D721Med (cell line): ENCODE results near the gene ARSB.

ENCODE experiments used
- DNase-seq: peaks from one replicate; pipeline ENCODE4 v3.0.0; 2011; ENCODE audit warnings: low spot score; ENCODE audit not compliant: insufficient read length
- FAIRE-seq: peaks from 2 replicates; lab custom pipeline; 2011; peaks lifted over from hg19 to GRCh38; lab: Jason Lieb, UNC
- CTCF ChIP-seq: IDR thresholded peaks from 2 replicates; pipeline ENCODE4 v1.5.1; 2012; ENCODE audit warnings: mild to moderate bottlenecking, control low read depth; ENCODE audit not compliant: insufficient read depth; ENCODE audit errors: missing control alignments

Gene ARSB

DNA sequence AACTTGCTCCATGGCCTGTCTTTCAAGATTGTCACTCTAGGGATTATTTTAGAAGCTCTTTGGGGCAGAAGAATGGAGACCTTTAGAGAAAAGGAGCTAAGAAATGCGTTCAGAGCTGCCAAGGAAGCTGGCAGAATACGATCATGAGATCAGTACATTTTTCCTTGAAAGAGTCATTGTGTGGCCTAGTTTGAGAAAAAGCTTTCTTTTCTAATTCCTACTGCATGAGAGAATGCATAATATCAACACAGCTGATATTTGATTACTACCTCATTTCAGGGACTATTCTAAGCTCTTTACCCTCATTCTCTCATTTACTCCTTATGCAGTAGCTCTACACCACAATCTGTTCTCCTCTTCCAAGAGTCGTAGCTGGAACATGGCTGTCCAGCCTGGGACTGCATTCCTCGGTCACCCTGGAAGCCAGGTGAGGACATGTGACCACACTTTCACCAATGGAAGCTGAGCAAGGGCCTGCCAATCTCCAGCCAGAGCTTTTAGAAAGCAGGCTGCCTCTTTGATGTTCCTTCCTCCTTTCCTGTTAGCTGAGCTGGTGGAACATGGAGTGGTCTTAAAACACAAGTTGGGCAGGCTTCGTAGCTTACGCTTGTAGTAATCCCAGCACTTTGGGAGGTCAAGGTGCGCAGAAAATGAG, 237.3 kb downstream of the ARSB start:
- no peak for FAIRE-seq
- TF ChIP-seq CTCF, result no peak
- no peak for DNase-seq

GRCh38 chr5:78747055-78747454, 238.1 kb downstream of the ARSB start:
- FAIRE-seq (no peak), DNase-seq (no peak)
- no peak for TF ChIP-seq CTCF

DNA sequence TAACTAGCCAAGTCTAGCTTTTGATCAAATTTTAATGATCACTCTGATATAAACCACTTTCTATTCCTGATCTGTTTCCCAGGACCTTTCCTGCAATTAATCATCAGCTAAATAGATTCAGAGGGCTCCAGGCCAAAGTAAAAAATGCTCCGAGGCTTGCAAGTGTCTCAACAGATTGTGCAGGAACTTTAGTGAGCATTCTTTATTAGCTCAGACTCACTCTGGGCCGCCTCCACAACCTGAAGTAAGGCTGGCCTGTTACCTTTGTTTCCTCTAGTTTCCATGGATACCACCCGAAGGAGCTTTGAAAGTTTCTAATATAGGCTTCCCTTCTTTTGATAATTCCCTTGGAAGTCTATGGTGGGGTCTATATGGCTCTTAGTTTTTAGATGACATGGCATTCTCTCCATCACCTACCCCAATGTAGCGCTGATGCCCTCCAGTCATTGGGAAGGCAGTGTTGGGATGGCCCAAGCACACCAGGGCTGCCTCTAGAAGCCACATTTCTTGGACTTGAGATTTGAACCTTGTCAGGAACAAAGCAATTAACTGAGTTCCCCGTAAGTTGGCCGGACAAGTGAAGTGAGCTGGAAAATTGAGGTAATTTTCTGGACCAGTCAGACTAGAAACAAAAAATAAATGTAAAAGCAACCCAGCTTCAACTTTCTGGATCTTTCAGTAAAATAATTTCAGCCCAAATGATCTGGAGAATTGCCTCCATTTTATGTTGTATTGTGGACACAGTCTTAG, 238.9 kb downstream of the ARSB start:
- TF ChIP-seq CTCF, result no peak
- DNase-seq, result no peak

DNA sequence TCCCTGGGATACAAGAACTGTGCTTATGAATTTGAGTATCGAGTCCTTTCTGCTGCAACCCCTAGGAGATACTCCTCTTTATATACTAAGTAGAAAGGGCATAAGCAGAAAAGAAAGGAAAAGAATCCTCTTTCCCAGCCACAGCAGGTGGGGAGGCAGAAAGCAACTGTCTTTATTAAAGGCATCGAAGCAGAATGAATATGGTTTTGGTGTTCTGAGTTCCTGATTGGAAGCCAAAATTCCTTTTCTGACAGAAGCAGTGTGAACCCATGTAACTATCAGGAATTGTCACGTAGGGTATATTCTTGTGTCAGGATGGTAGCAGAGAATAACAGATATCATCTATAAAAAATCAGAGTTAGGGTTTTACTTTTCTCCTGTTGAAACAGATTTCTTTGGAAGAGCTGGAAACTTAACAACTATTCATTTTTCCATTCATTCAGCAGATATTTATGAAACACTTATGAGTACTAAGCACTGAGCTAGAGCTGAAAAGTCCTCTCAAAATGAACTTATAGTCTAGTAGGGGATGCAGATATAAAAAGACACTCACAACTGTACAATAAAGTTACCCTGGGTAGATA, 240.1 kb downstream of the ARSB start:
- DNase-seq (no peak), FAIRE-seq (no peak)
- no peak for TF ChIP-seq CTCF

More for the DNA sequence above, 238.9 kb downstream of the ARSB start:
- no peak for FAIRE-seq

GRCh38 chr5:78741019-78741418, 244.1 kb downstream of the ARSB start:
- FAIRE-seq (no peak), DNase-seq (no peak)
- TF ChIP-seq CTCF, result no peak

- no peak for TF ChIP-seq CTCF
- no peak for DNase-seq
- FAIRE-seq, result no peak
These were observed 246.3 kb downstream of the ARSB start for GRCh38 chr5:78738693-78739300.
